GM23338 (cell line): Measurements from ENCODE around the gene NOP16. TPM values are rescaled to one million over a fixed set of nuclear protein-coding genes. Genes with fewer than 3 reads are reported as not detected.

ENCODE experiments used
- ATAC-seq: fragments of 200-7000 bp; cut with Tn5 transposase; 3 replicates; pipeline ENCODE4 v1.9.1; 2020
- DNase-seq: peaks from one replicate; pipeline ENCODE4 v3.0.0-alpha.2; 2015; ENCODE audit warnings: low spot score
- H2AFZ ChIP-seq: fragments of 200-600 bp; sonication (generic); 2 replicates; pipeline ENCODE4 v1.8.0; 2016; ENCODE audit warnings: antibody characterized with exemption, mild to moderate bottlenecking, moderate library complexity
- H3F3A ChIP-seq: fragments of 200-600 bp; sonication (generic); replicated peaks from 2 replicates; pipeline ENCODE4 v1.8.0; 2017; ENCODE audit warnings: antibody characterized with exemption, mixed run types, low read depth
- H3K27ac ChIP-seq: fragments of 200-600 bp; sonication (generic); 2 replicates; pipeline ENCODE4 v1.6.1; 2016; ENCODE audit warnings: low read depth
- H3K27me3 ChIP-seq: fragments of 200-600 bp; sonication (generic); 2 replicates; pipeline ENCODE4 v1.8.0; 2016; ENCODE audit warnings: mild to moderate bottlenecking, mixed run types, moderate library complexity; ENCODE audit not compliant: insufficient read depth
- H3K36me3 ChIP-seq: fragments of 200-600 bp; sonication (generic); 2 replicates; pipeline ENCODE4 v1.8.0; 2016; ENCODE audit warnings: mild to moderate bottlenecking; ENCODE audit not compliant: insufficient read depth
- H3K4me1 ChIP-seq: fragments of 200-600 bp; sonication (generic); 2 replicates; pipeline ENCODE4 v1.8.0; 2016; ENCODE audit warnings: mild to moderate bottlenecking, moderate library complexity; ENCODE audit not compliant: insufficient read depth
- H3K4me2 ChIP-seq: fragments of 200-600 bp; sonication (generic); 2 replicates; pipeline ENCODE4 v1.7.1; 2017; ENCODE audit warnings: mixed run types
- H3K4me3 ChIP-seq: fragments of 200-600 bp; sonication (generic); 2 replicates; pipeline ENCODE4 v1.6.1; 2016; ENCODE audit warnings: mixed run types
- H3K79me2 ChIP-seq: fragments of 200-600 bp; sonication (generic); replicated peaks from 2 replicates; pipeline ENCODE4 v1.8.0; 2017; ENCODE audit warnings: mild to moderate bottlenecking; ENCODE audit not compliant: insufficient read depth
- H3K9me2 ChIP-seq: fragments of 200-600 bp; sonication (generic); 2 replicates; pipeline ENCODE4 v1.8.0; 2017; ENCODE audit not compliant: insufficient read depth
- H4K20me1 ChIP-seq: fragments of 200-600 bp; sonication (generic); replicated peaks from 2 replicates; pipeline ENCODE4 v1.8.0; 2017; ENCODE audit warnings: mild to moderate bottlenecking; ENCODE audit not compliant: insufficient read depth
- H3K27ac Mint-ChIP-seq: 2 replicates; pipeline ENCODE4 v1.8.0; 2020; ENCODE audit warnings: inconsistent platforms, mild to moderate bottlenecking, moderate library complexity, mixed read lengths
- H3K27me3 Mint-ChIP-seq: 3 replicates; pipeline ENCODE4 v1.8.0; 2022; ENCODE audit warnings: low read depth, mild to moderate bottlenecking, moderate library complexity, mixed read lengths, inconsistent platforms; ENCODE audit not compliant: insufficient read depth, poor library complexity
- H3K36me3 Mint-ChIP-seq: 3 replicates; pipeline ENCODE4 v1.8.0; 2021; ENCODE audit warnings: low read depth, mild to moderate bottlenecking, inconsistent platforms, moderate library complexity, mixed read lengths
- H3K4me1 Mint-ChIP-seq: 3 replicates; pipeline ENCODE4 v1.8.0; 2020; ENCODE audit warnings: mild to moderate bottlenecking, inconsistent platforms, mixed read lengths
- H3K4me3 Mint-ChIP-seq: 3 replicates; pipeline ENCODE4 v1.8.0; 2021; ENCODE audit warnings: moderate library complexity, mild to moderate bottlenecking, inconsistent platforms, mixed read lengths
- H3K9me3 Mint-ChIP-seq: 3 replicates; pipeline ENCODE4 v1.8.0; 2020; ENCODE audit warnings: moderate library complexity, mild to moderate bottlenecking, inconsistent platforms, mixed read lengths
- EZH2 ChIP-seq: fragments of 200-600 bp; sonication (generic); IDR thresholded peaks from one replicate; pipeline ENCODE4 v1.8.0; 2017; ENCODE audit warnings: antibody characterized with exemption, mild to moderate bottlenecking, low read depth; ENCODE audit not compliant: unreplicated experiment
- STAT1 ChIP-seq: IDR thresholded peaks from one replicate; pipeline ENCODE4 v1.6.1; 2016; ENCODE audit warnings: antibody characterized with exemption; ENCODE audit not compliant: unreplicated experiment
- ZNF462 ChIP-seq: fragments of 250-450 bp; sonication (Bioruptor Pico); IDR thresholded peaks from 2 replicates; pipeline ENCODE4 v1.5.0; 2020; ENCODE audit warnings: mild to moderate bottlenecking, moderate library complexity
- polyA plus RNA-seq: library from polyadenylated mRNA; unstranded; fragments of >200 nt; fragmentation: Nextera tagmentation; extraction: Ambion mirVana; gene quantifications from 2 replicates; pipeline ENCODE4 v1.2.1, GENCODE V29; 2016
- total RNA-seq: library from RNA; depleted of rRNA; stranded (reverse); fragments of >200 nt; shearing (Covaris generic); gene quantifications from 2 replicates; pipeline ENCODE4 v1.2.3, GENCODE V29; 2014
- TF ChIP-seq, protein P1 (sequence below): IDR thresholded peaks from one replicate; pipeline ENCODE4 v1.6.1; 2018; ENCODE audit warnings: antibody characterized with exemption; ENCODE audit not compliant: unreplicated experiment

The NOP16 gene
- total and polyA plus RNA-seq, 2 experiments from 2014 or later, result 43.4 to 181 TPM

- TF ChIP-seq, protein P1, sequence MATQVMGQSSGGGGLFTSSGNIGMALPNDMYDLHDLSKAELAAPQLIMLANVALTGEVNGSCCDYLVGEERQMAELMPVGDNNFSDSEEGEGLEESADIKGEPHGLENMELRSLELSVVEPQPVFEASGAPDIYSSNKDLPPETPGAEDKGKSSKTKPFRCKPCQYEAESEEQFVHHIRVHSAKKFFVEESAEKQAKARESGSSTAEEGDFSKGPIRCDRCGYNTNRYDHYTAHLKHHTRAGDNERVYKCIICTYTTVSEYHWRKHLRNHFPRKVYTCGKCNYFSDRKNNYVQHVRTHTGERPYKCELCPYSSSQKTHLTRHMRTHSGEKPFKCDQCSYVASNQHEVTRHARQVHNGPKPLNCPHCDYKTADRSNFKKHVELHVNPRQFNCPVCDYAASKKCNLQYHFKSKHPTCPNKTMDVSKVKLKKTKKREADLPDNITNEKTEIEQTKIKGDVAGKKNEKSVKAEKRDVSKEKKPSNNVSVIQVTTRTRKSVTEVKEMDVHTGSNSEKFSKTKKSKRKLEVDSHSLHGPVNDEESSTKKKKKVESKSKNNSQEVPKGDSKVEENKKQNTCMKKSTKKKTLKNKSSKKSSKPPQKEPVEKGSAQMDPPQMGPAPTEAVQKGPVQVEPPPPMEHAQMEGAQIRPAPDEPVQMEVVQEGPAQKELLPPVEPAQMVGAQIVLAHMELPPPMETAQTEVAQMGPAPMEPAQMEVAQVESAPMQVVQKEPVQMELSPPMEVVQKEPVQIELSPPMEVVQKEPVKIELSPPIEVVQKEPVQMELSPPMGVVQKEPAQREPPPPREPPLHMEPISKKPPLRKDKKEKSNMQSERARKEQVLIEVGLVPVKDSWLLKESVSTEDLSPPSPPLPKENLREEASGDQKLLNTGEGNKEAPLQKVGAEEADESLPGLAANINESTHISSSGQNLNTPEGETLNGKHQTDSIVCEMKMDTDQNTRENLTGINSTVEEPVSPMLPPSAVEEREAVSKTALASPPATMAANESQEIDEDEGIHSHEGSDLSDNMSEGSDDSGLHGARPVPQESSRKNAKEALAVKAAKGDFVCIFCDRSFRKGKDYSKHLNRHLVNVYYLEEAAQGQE, result no peak
- TF ChIP-seq EZH2, result no peak
- no peak for TF ChIP-seq STAT1
- no peak for TF ChIP-seq ZNF462 (CRISPR knock-in tag)
- no peaks in the 10 kb centered on the region for H4K20me1 ChIP-seq
Observed at GRCh38 chr5:176337913-176338312, 50.5 kb downstream of the NOP16 start.

More at GRCh38 chr5:176337913-176338312, 50.5 kb downstream of the NOP16 start:
- ATAC-seq (no peak), DNase-seq (no peak)
- no peak overlapping the region for H3K4me3 ChIP-seq
- H3K4me2 ChIP-seq, result no peak overlapping the region
- Mint-ChIP-seq H3K36me3 (peaks cover 21% of the 10 kb centered on the region), H3K27ac (no peak overlapping the region), H3K9me3 (peaks cover 4% of the 10 kb centered on the region; the same call in 1 of the 3 replicates), H3K27me3 (no peaks in the 10 kb centered on the region), H3K4me1 (no peaks in the 10 kb centered on the region), H3K4me3 (no peak overlapping the region)
- H2AFZ ChIP-seq, result no peak overlapping the region
- H3F3A ChIP-seq, result no peaks in the 10 kb centered on the region
- no peaks in the 10 kb centered on the region for H3K79me2 ChIP-seq
- H3K27me3 ChIP-seq, result no peaks in the 10 kb centered on the region
- no peaks in the 10 kb centered on the region for H3K36me3 ChIP-seq
- no peak overlapping the region for H3K27ac ChIP-seq
- no peaks in the 10 kb centered on the region for H3K9me2 ChIP-seq
- H3K4me1 ChIP-seq, result no peaks in the 10 kb centered on the region
